Psoas muscle (tissue), 8 donors: ENCODE data around the gene SMG9. TPM values are rescaled to one million over a fixed set of nuclear protein-coding genes. Genes with fewer than 3 reads are reported as not detected.

Source experiments
- ATAC-seq, 4 donors: fragments of 200-7000 bp; cut with Tn5 transposase; one replicate each; pipeline ENCODE4 v1.9.1; 2020; ENCODE audit warnings: moderate library complexity in 3 of 4, mild to moderate bottlenecking in 2 of 4
- DNase-seq, 2 donors: peaks; one replicate each; pipeline ENCODE4 v3.0.0-alpha.2; 2020
- H3K27ac ChIP-seq: fragments of 200-600 bp; one replicate; pipeline ENCODE4 v1.8.0; 2022
- H3K27me3 ChIP-seq, 3 donors: fragments of 200-600 bp in 1 of 3; one replicate each; pipeline versions ENCODE4 v1.6.1 to v1.8.0; 2013 to 2022; ENCODE audit warnings: low read length in 2 of 3, mild to moderate bottlenecking in 2 of 3, moderate library complexity in 1 of 3; ENCODE audit not compliant: insufficient read depth in 3 of 3
- H3K36me3 ChIP-seq, 2 donors: fragments of 200-600 bp in 1 of 2; one replicate each; pipeline versions ENCODE4 v1.6.1 to v1.8.0; 2013 to 2022; ENCODE audit warnings: low read depth in 1 of 2, mild to moderate bottlenecking in 1 of 2, moderate library complexity in 1 of 2; ENCODE audit not compliant: insufficient read depth in 1 of 2
- H3K4me1 ChIP-seq: fragments of 200-600 bp; one replicate; pipeline ENCODE4 v1.8.0; 2022
- H3K4me3 ChIP-seq: fragments of 200-600 bp; one replicate; pipeline ENCODE4 v1.8.0; 2022; ENCODE audit warnings: mild to moderate bottlenecking
- H3K9me3 ChIP-seq: fragments of 200-600 bp; one replicate; pipeline ENCODE4 v1.8.0; 2022
- CTCF ChIP-seq: fragments of 200-600 bp; IDR thresholded peaks from one replicate; pipeline ENCODE4 v1.8.0; 2022; ENCODE audit warnings: antibody characterized with exemption
- WGBS, 3 donors: extraction: QIAGEN DNeasy Blood & Tissue Kit; methylation state at CpG; one replicate each; pipeline versions ENCODE4 v1.1.6 to v1.1.7; 2013; 5-methylcytosine and 5-hydroxymethylcytosine counted together
- intact Hi-C, 2 donors: fragments of 100-400 bp; cut with DNase I; formaldehyde crosslinking; loops; one replicate each; pipeline versions ENCODE4 v1.11.0 to v1.14.2; 2022
- polyA plus RNA-seq, 3 donors: library from polyadenylated mRNA; stranded (reverse); fragments of 200-250 nt; gene quantifications; one replicate each; pipeline ENCODE4 v1.2.3, GENCODE V29; 2013
- total RNA-seq, 4 donors: library from RNA; stranded (reverse); fragmentation: NEBNext Ultra II Directional in 2 of 4; extraction: Animal tissue kit (Norgen Biotek cat#: 25700) in 2 of 4; gene quantifications; one replicate each; pipeline versions ENCODE4 v1.2.1 to v1.2.4, GENCODE V29; 2021 to 2023
- donor health status: healthy with polysubstance abuse.
- donor health status: DM: no; HTN: no; CAD: no; lungs with moderate emphysema.
- donor health status: Bipolar disorder and iron deficiency.
- donor health status: healthy.
- donor health status: DM: yes; HTN: yes; CAD: no.
- donor health status: DM: no; HTN: no; CAD: no.
- donor health status: DM: no; HTN: no; CAD: no.
- donor health status: DM: yes; HTN: yes; CAD: no.

The SMG9 gene
- total and polyA plus RNA-seq, 7 donors, result 10.1 to 29.1 (median 13.8) TPM

GRCh38 chr19:43708716-43709115 is 46.0 kb downstream of the SMG9 start:
- Histone ChIP-seq H3K9me3 (peaks cover 11% of the 10 kb centered on the region), H3K27ac (no peak overlapping the region), H3K4me3 (no peak overlapping the region), H3K4me1 (no peaks in the 10 kb centered on the region), H3K27me3 (peaks cover 0 to 3% (median 0%) of the 10 kb centered on the region in 3 donors), H3K36me3 (no peaks in the 10 kb centered on the region)
- ATAC-seq (no peak), DNase-seq (no peak)
- no peak for TF ChIP-seq CTCF
- intact Hi-C loops, result no loop called here
- WGBS, 3 donors, result 54 to 61% (median 56%) methylated on average over 2 of the region's 2 CpGs

GRCh38 chr19:43707158-43707712 is 47.5 kb downstream of the SMG9 start:
- H3K27me3 ChIP-seq, result no peaks in the 10 kb centered on the region
- H3K4me1 ChIP-seq, result no peaks in the 10 kb centered on the region
- TF ChIP-seq CTCF, result no peak
- intact Hi-C loops, result no loop called here
- 71 to 84% (median 79%) methylated on average over 13 of the region's 13 CpGs for WGBS, 3 donors
- H3K9me3 ChIP-seq, result peaks cover 11% of the 10 kb centered on the region
- H3K27ac ChIP-seq, result no peak overlapping the region
- no peak for ATAC-seq
- H3K36me3 ChIP-seq, result no peaks in the 10 kb centered on the region
- no peak for DNase-seq
- H3K4me3 ChIP-seq, result no peak overlapping the region

DNA sequence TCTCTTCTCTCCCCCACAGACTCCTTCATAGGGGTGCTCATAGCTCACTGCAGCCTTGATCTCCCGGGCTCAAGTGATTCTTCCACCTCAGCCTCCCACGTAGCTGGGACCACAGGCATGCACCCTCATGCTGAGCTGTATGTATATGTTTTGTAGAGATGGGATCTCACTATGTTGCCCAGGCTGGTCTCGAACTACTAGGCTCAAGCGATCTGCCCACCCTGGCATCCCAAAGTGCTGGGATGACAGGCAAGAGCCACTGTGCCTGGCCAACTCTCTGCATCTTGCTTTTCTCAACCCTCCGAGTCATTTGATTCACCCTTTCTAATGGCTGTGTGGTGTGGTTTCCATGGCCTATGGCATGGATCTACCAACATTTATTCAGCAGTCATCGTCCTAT is 49.0 kb downstream of the SMG9 start:
- Histone ChIP-seq H3K36me3 (no peaks in the 10 kb centered on the region), H3K4me1 (no peaks in the 10 kb centered on the region), H3K9me3 (peaks cover 11% of the 10 kb centered on the region), H3K27ac (no peak overlapping the region), H3K27me3 (no peaks in the 10 kb centered on the region), H3K4me3 (no peak overlapping the region)
- no peak for TF ChIP-seq CTCF
- no peak for DNase-seq
- intact Hi-C loops, result no loop called here
- ATAC-seq, result no peak
- 69 to 83% (median 81%) methylated on average over 6 of the region's 6 CpGs for WGBS, 3 donors

DNA sequence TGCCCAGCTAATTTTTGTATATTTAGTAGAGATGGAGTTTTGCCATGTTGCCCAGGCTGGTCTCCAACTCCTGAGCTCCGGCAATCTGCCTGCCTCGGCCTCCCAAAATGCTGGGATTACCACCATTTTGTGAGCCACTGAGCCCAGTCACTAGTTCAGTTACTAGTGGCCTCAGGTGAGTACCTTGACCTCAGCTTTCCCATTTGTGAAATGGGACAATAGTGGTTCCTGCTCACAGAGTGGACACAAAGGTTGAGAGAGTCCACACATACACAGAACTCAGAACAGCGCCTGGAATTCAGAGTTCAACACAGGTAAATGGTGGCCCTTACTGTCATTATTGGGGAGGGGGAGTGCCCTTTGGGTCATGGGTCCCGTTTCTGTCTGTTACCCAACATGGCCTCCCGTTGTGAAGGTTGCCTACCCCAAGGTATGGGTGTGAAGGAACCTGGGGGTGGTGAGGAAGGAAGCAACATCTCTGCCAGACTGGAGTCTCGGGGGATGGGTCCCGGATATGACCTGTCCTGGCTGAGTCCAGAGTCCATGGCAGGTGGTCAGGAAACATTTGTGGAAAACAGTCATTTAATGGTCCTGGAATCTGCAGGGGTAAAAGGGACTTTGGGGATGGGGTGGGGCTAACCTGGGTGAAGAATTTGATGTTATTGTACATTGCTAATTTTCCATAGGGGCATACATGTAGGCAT is 50.6 kb downstream of the SMG9 start:
- no peak for ATAC-seq
- no peak for TF ChIP-seq CTCF
- H3K27me3 ChIP-seq, result peaks cover 0 to 7% (median 4%) of the 10 kb centered on the region in 3 donors
- H3K4me3 ChIP-seq, result no peak overlapping the region
- peaks cover 9% of the 10 kb centered on the region for H3K9me3 ChIP-seq
- no peak overlapping the region for H3K27ac ChIP-seq
- DNase-seq, result no peak
- no peaks in the 10 kb centered on the region for H3K36me3 ChIP-seq
- H3K4me1 ChIP-seq, result no peaks in the 10 kb centered on the region
- intact Hi-C loops, result no loop called here
- WGBS, 3 donors, result 62 to 71% (median 68%) methylated on average over 7 of the region's 7 CpGs
